Neural progenitor cell (in vitro differentiated cells): ENCODE measurements around the gene ADM5. TPM values are rescaled to one million over a fixed set of nuclear protein-coding genes. Genes with fewer than 3 reads are reported as not detected.

Source experiments
- DNase-seq: peaks from one replicate; pipeline ENCODE4 v3.0.0-alpha.2; 2016; ENCODE audit warnings: low spot score
- H2AFZ ChIP-seq: fragments of 200-600 bp; sonication (generic); replicated peaks from 2 replicates; pipeline ENCODE4 v1.6.1; 2016; ENCODE audit warnings: antibody characterized with exemption
- H3F3A ChIP-seq: fragments of 200-600 bp; sonication (generic); 2 replicates; pipeline ENCODE4 v1.6.1; 2016; ENCODE audit warnings: antibody characterized with exemption, low read depth
- H3K27ac ChIP-seq: fragments of 200-600 bp; sonication (generic); 2 replicates; pipeline ENCODE4 v1.5.1; 2016; ENCODE audit warnings: mild to moderate bottlenecking
- H3K27me3 ChIP-seq: fragments of 200-600 bp; sonication (generic); 2 replicates; pipeline ENCODE4 v1.6.1; 2016; ENCODE audit warnings: mild to moderate bottlenecking, moderate library complexity
- H3K36me3 ChIP-seq: fragments of 200-600 bp; sonication (generic); 2 replicates; pipeline ENCODE4 v1.5.1; 2016
- H3K4me1 ChIP-seq: fragments of 200-600 bp; sonication (generic); 2 replicates; pipeline ENCODE4 v1.6.1; 2016; ENCODE audit warnings: mixed run types
- H3K4me2 ChIP-seq: fragments of 200-600 bp; sonication (generic); 2 replicates; pipeline ENCODE4 v1.6.1; 2016
- H3K4me3 ChIP-seq: fragments of 200-600 bp; sonication (generic); 2 replicates; pipeline ENCODE4 v1.5.1; 2016
- H3K79me2 ChIP-seq: fragments of 200-600 bp; sonication (generic); 2 replicates; pipeline ENCODE4 v1.6.1; 2016; ENCODE audit warnings: low read depth
- H3K9ac ChIP-seq: fragments of 200-600 bp; sonication (generic); 2 replicates; pipeline ENCODE4 v1.6.1; 2016
- H3K9me3 ChIP-seq: fragments of 200-600 bp; sonication (generic); 2 replicates; pipeline ENCODE4 v1.5.1; 2016; ENCODE audit warnings: low read depth
- H4K20me1 ChIP-seq: fragments of 200-600 bp; sonication (generic); 2 replicates; pipeline ENCODE4 v1.6.1; 2016; ENCODE audit warnings: low read depth
- H3K27ac Mint-ChIP-seq: 3 replicates; pipeline ENCODE4 v1.8.0; 2021; ENCODE audit warnings: mixed read lengths
- H3K27me3 Mint-ChIP-seq: 2 replicates; pipeline ENCODE4 v1.8.0; 2022; ENCODE audit warnings: low read depth, mild to moderate bottlenecking, inconsistent platforms, moderate library complexity, mixed read lengths; ENCODE audit not compliant: insufficient read depth
- H3K36me3 Mint-ChIP-seq: 3 replicates; pipeline ENCODE4 v1.8.0; 2021; ENCODE audit warnings: mixed read lengths
- H3K4me1 Mint-ChIP-seq: 3 replicates; pipeline ENCODE4 v1.8.0; 2021; ENCODE audit warnings: mixed read lengths
- H3K4me3 Mint-ChIP-seq: 3 replicates; pipeline ENCODE4 v1.8.0; 2021; ENCODE audit warnings: mild to moderate bottlenecking, moderate library complexity, mixed read lengths
- H3K9me3 Mint-ChIP-seq: 3 replicates; pipeline ENCODE4 v1.8.0; 2020; ENCODE audit warnings: mixed read lengths
- EZH2 ChIP-seq: fragments of 200-600 bp; sonication (generic); IDR thresholded peaks from 2 replicates; pipeline ENCODE4 v1.6.1; 2017; ENCODE audit warnings: antibody characterized with exemption, mild to moderate bottlenecking, moderate library complexity
- EZH2phosphoT487 ChIP-seq: fragments of 200-600 bp; sonication (generic); IDR thresholded peaks from 2 replicates; pipeline ENCODE4 v1.6.1; 2017; ENCODE audit warnings: antibody characterized with exemption
- total RNA-seq: library from RNA; depleted of rRNA; stranded (reverse); fragments of >200 nt; gene quantifications from 2 replicates; pipeline ENCODE4 v1.2.3, GENCODE V29; 2015; ENCODE audit warnings: low replicate concordance
- TF ChIP-seq, protein P1 (sequence below): fragments of 200-600 bp; sonication (generic); IDR thresholded peaks from 2 replicates; pipeline ENCODE4 v1.5.1; 2017; ENCODE audit warnings: antibody characterized with exemption, mild to moderate bottlenecking

ADM5 gene
- total RNA-seq, 1 donor from 2014 or later, result 6.0 TPM

DNA sequence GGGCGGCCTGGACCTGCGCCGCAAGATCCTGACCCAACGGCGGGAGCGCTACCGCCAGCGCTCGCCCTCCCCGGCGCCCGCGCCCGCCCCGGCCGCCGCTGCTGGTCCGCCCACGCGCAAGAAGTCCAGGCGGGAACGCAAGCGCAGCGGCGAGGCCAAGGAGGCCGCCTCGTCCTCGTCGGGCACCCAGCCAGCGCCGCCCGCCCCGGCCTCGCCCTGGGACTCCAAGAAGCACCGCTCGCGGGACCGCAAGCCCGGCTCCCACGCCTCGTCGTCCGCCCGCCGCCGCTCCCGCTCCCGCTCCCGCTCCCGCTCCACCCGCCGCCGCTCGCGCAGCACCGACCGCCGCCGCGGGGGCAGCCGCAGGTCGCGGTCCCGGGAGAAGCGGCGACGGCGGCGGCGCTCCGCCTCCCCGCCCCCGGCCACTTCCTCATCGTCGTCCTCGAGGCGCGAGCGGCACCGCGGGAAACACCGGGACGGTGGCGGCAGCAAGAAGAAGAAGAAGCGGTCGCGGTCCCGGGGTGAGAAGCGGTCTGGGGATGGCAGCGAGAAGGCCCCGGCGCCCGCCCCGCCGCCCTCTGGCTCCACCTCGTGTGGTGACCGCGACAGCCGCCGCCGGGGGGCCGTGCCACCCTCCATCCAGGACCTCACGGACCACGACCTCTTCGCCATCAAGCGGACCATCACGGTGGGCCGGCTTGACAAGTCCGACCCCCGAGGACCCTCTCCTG is 37.4 kb upstream of the ADM5 start:
- Mint-ChIP-seq H3K4me1 (no peaks in the 10 kb centered on the region), H3K27me3 (peaks cover 3% of the 10 kb centered on the region), H3K27ac (no peak overlapping the region), H3K4me3 (no peak overlapping the region), H3K9me3 (no peaks in the 10 kb centered on the region), H3K36me3 (peaks cover 28% of the 10 kb centered on the region)
- no peak for TF ChIP-seq EZH2
- no peak for TF ChIP-seq EZH2phosphoT487
- TF ChIP-seq, protein P1, sequence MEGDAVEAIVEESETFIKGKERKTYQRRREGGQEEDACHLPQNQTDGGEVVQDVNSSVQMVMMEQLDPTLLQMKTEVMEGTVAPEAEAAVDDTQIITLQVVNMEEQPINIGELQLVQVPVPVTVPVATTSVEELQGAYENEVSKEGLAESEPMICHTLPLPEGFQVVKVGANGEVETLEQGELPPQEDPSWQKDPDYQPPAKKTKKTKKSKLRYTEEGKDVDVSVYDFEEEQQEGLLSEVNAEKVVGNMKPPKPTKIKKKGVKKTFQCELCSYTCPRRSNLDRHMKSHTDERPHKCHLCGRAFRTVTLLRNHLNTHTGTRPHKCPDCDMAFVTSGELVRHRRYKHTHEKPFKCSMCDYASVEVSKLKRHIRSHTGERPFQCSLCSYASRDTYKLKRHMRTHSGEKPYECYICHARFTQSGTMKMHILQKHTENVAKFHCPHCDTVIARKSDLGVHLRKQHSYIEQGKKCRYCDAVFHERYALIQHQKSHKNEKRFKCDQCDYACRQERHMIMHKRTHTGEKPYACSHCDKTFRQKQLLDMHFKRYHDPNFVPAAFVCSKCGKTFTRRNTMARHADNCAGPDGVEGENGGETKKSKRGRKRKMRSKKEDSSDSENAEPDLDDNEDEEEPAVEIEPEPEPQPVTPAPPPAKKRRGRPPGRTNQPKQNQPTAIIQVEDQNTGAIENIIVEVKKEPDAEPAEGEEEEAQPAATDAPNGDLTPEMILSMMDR, result no peak
- Histone ChIP-seq H4K20me1 (peaks cover 39% of the 10 kb centered on the region), H3K27ac (no peak overlapping the region), H3K27me3 (no peaks in the 10 kb centered on the region), H2AFZ (no peak overlapping the region), H3K79me2 (peaks cover 7% of the 10 kb centered on the region), H3K9me3 (no peaks in the 10 kb centered on the region), H3K4me2 (no peak overlapping the region), H3K4me1 (no peaks in the 10 kb centered on the region), H3F3A (peaks cover 5% of the 10 kb centered on the region), H3K36me3 (no peaks in the 10 kb centered on the region), H3K9ac (no peak overlapping the region), H3K4me3 (no peak overlapping the region)
- no peak for DNase-seq

DNA sequence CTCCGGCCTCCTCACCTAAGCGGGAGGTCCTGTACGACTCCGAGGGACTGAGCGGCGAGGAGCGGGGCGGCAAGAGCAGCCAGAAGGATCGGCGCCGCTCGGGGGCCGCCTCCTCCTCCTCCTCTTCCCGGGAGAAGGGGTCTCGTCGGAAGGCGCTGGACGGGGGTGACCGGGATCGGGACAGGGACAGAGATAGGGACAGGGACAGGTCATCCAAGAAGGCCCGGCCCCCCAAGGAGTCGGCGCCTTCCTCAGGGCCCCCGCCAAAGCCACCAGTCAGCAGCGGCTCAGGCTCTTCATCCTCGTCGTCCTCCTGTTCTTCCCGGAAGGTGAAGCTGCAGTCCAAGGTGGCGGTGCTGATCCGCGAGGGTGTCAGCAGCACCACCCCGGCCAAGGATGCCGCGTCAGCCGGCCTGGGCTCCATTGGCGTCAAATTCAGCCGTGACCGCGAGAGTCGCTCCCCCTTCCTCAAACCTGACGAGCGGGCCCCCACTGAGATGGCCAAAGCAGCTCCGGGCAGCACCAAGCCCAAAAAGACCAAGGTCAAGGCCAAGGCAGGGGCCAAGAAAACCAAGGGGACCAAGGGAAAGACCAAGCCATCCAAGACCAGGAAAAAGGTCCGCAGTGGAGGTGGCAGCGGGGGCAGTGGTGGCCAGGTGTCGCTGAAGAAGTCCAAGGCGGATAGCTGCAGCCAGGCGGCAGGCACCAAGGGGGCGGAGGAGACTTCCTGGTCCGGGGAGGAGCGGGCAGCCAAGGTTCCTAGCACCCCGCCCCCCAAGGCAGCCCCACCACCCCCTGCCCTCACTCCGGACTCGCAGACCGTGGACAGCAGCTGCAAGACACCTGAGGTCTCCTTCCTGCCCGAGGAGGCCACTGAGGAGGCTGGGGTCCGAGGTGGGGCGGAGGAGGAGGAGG is 36.6 kb upstream of the ADM5 start:
- Histone ChIP-seq H3K9me3 (no peaks in the 10 kb centered on the region), H4K20me1 (peaks cover 31% of the 10 kb centered on the region), H3K27ac (no peak overlapping the region), H3K27me3 (no peaks in the 10 kb centered on the region), H3F3A (peaks cover 5% of the 10 kb centered on the region), H3K4me1 (no peaks in the 10 kb centered on the region), H3K9ac (no peak overlapping the region), H2AFZ (no peak overlapping the region), H3K36me3 (no peaks in the 10 kb centered on the region), H3K79me2 (peaks cover 7% of the 10 kb centered on the region), H3K4me3 (no peak overlapping the region), H3K4me2 (no peak overlapping the region)
- Mint-ChIP-seq H3K27me3 (peaks cover 3% of the 10 kb centered on the region), H3K36me3 (peaks cover 28% of the 10 kb centered on the region), H3K4me3 (no peak overlapping the region), H3K9me3 (no peaks in the 10 kb centered on the region), H3K27ac (no peak overlapping the region), H3K4me1 (no peaks in the 10 kb centered on the region)
- no peak for DNase-seq
- TF ChIP-seq, protein P1, result no peak
- TF ChIP-seq EZH2phosphoT487 (no peak), EZH2 (no peak)

DNA sequence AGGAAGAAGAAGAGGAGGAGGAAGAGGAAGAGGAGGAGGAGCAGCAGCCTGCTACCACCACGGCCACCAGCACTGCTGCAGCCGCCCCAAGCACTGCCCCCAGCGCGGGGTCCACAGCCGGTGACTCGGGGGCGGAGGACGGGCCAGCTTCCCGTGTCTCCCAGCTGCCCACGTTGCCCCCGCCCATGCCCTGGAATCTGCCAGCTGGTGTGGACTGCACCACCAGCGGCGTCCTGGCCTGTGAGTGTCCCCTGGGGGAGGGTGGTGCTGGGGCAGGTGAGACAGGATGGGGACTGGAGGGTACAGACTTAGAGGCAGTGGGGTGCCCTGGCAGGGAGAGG is 36.0 kb upstream of the ADM5 start:
- Mint-ChIP-seq H3K36me3 (peaks cover 28% of the 10 kb centered on the region), H3K4me1 (no peaks in the 10 kb centered on the region)

More for the DNA sequence above, 36.0 kb upstream of the ADM5 start:
- Histone ChIP-seq H2AFZ (no peak overlapping the region), H3K4me3 (no peak overlapping the region), H3K4me1 (no peaks in the 10 kb centered on the region), H3K9me3 (no peaks in the 10 kb centered on the region), H4K20me1 (peaks cover 25% of the 10 kb centered on the region), H3K79me2 (peaks cover 7% of the 10 kb centered on the region), H3K9ac (no peak overlapping the region), H3K27me3 (no peaks in the 10 kb centered on the region), H3K27ac (no peak overlapping the region), H3K4me2 (no peak overlapping the region), H3K36me3 (no peaks in the 10 kb centered on the region), H3F3A (peaks cover 5% of the 10 kb centered on the region)
- Mint-ChIP-seq H3K27me3 (peaks cover 3% of the 10 kb centered on the region), H3K9me3 (no peaks in the 10 kb centered on the region), H3K4me3 (no peak overlapping the region), H3K27ac (no peak overlapping the region)
- DNase-seq, result no peak
- TF ChIP-seq EZH2phosphoT487 (no peak), EZH2 (no peak)
- TF ChIP-seq, protein P1, result no peak
